PC-9 (cell line): ENCODE results near the gene NKX6-2. TPM values are rescaled to one million over a fixed set of nuclear protein-coding genes. Genes with fewer than 3 reads are reported as not detected.
"Not testable (repeated sequence)": the region's sequence is repeated elsewhere in the genome, so short reads cannot be mapped to it uniquely, and the experiment has no call there.

Source experiments
- BruUV-seq: library from RNA; stranded (reverse); fragments of 400-500 nt; replicated peaks from 2 replicates; lab custom pipeline; 2021; lab: Mats Ljungman, UMichigan
- CTCF ChIA-PET: fragments of 300-600 bp; sonication (Branson Sonifier 250); formaldehyde crosslinking; loops from one replicate; lab custom pipeline; 2022; ENCODE audit warnings: antibody characterized with exemption; lab: Charles Lee
- POLR2A ChIA-PET: fragments of 300-600 bp; sonication (Branson Sonifier 250); formaldehyde crosslinking; loops from one replicate; lab custom pipeline; 2022; ENCODE audit warnings: antibody characterized with exemption; ENCODE audit not compliant: unreplicated experiment; lab: Charles Lee
- DNase-seq, 2 experiments: peaks; one replicate each; pipeline versions ENCODE4 v3.0.0 to v3.0.0-alpha.2; 2015 to 2022; ENCODE audit warnings: mixed read lengths in 1 of 2
- H2AFZ ChIP-seq: fragments of 200-600 bp; sonication (generic); 2 replicates; pipeline ENCODE4 v1.8.1; 2017; ENCODE audit warnings: antibody characterized with exemption
- H3F3A ChIP-seq: fragments of 200-600 bp; sonication (generic); 2 replicates; pipeline ENCODE4 v1.8.1; 2017; ENCODE audit warnings: antibody characterized with exemption, mild to moderate bottlenecking, low read depth; ENCODE audit not compliant: insufficient read depth
- H3K27ac ChIP-seq: fragments of 200-600 bp; sonication (generic); 2 replicates; pipeline ENCODE4 v1.6.1; 2016; ENCODE audit warnings: mixed run types
- H3K27me3 ChIP-seq: fragments of 200-600 bp; sonication (generic); 2 replicates; pipeline ENCODE4 v1.6.1; 2016; ENCODE audit warnings: low read depth, mixed run types; ENCODE audit not compliant: insufficient read depth
- H3K36me3 ChIP-seq: fragments of 200-600 bp; sonication (generic); 2 replicates; pipeline ENCODE4 v1.6.1; 2016; ENCODE audit warnings: low read depth, mixed run types
- H3K4me1 ChIP-seq: fragments of 200-600 bp; sonication (generic); replicated peaks from 2 replicates; pipeline ENCODE4 v1.6.1; 2016; ENCODE audit warnings: mixed run types; ENCODE audit not compliant: insufficient read depth
- H3K4me2 ChIP-seq: fragments of 200-600 bp; sonication (generic); 2 replicates; pipeline ENCODE4 v1.6.1; 2017; ENCODE audit warnings: mixed run types
- H3K4me3 ChIP-seq: fragments of 200-600 bp; sonication (generic); 2 replicates; pipeline ENCODE4 v1.6.1; 2016; ENCODE audit warnings: mixed run types
- H3K79me2 ChIP-seq: fragments of 200-600 bp; sonication (generic); 2 replicates; pipeline ENCODE4 v1.6.1; 2017; ENCODE audit warnings: low read depth, mixed run types
- H3K9me2 ChIP-seq: fragments of 200-600 bp; sonication (generic); 2 replicates; pipeline ENCODE4 v1.8.1; 2017; ENCODE audit warnings: mild to moderate bottlenecking; ENCODE audit not compliant: insufficient read depth
- H3K9me3 ChIP-seq: fragments of 200-600 bp; sonication (generic); 2 replicates; pipeline ENCODE4 v1.8.1; 2016; ENCODE audit warnings: low read depth; ENCODE audit not compliant: insufficient read depth
- H4K20me1 ChIP-seq: fragments of 200-600 bp; sonication (generic); 2 replicates; pipeline ENCODE4 v1.8.1; 2017; ENCODE audit not compliant: insufficient read depth
- CTCF ChIP-seq: fragments of 200-600 bp; sonication (generic); conservative IDR thresholded peaks from 2 replicates; pipeline ENCODE4 v1.6.1; 2017; ENCODE audit warnings: mixed run types, antibody characterized with exemption, mild to moderate bottlenecking, moderate library complexity
- EZH2 ChIP-seq: fragments of 200-600 bp; sonication (generic); IDR thresholded peaks from 2 replicates; pipeline ENCODE4 v1.8.0; 2017; ENCODE audit warnings: antibody characterized with exemption, low read depth
- intact Hi-C: fragments of 100-400 bp; cut with micrococcal nuclease; formaldehyde crosslinking; loops from one replicate; pipeline ENCODE4 v1.10.0; 2022; ENCODE audit not compliant: unreplicated experiment
- total RNA-seq: library from RNA; stranded (reverse); gene quantifications from 2 replicates; pipeline ENCODE4 v1.2.3, GENCODE V29; 2021

The NKX6-2 gene
- total RNA-seq, 1 experiment from 2014 or later, result not detected

GRCh38 chr10:132799865-132800264 lies 13.9 kb upstream of the NKX6-2 start:
- no TSS peak for BruUV-seq
- no peaks in the 10 kb centered on the region for H3K4me1 ChIP-seq
- H2AFZ ChIP-seq, result no peak overlapping the region
- TF ChIP-seq EZH2 (no peak), CTCF (no peak)
- no peak overlapping the region for H3K4me2 ChIP-seq
- no peaks in the 10 kb centered on the region for H3K9me3 ChIP-seq
- H3K9me2 ChIP-seq, result no peaks in the 10 kb centered on the region
- no peak overlapping the region for H3K4me3 ChIP-seq
- intact Hi-C loops, result no loop called here
- H3K27me3 ChIP-seq, result peaks cover 3% of the 10 kb centered on the region; the same call in 1 of the 2 replicates
- DNase-seq, result no peak
- ChIA-PET POLR2A (no interaction called here), CTCF (no interaction called here)
- H3K36me3 ChIP-seq, result no peaks in the 10 kb centered on the region
- no peaks in the 10 kb centered on the region for H3F3A ChIP-seq
- no peak overlapping the region for H3K27ac ChIP-seq
- H4K20me1 ChIP-seq, result no peaks in the 10 kb centered on the region
- H3K79me2 ChIP-seq, result no peaks in the 10 kb centered on the region

DNA sequence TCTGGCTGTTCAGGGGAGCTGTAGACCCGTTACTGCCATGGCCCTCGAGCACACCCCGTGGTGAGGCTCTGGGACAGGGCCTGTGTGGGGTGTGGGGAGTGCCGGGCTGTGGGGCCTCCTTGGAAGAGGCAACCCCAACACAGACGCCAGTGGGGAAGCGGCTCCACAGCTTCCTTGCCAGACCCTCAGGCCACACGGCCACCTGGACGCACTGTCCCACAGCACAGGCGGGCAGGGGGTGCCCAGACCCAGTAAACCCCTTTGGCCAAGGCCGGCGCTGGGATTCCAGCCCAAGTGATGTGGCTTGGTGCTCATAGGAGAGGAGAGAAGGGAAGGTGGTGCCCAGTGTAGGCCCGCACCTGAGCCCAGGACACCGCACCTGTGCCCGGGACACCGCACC lies 12.9 kb upstream of the NKX6-2 start:
- no peak for DNase-seq
- no peaks in the 10 kb centered on the region for H3K27me3 ChIP-seq
- CTCF ChIA-PET, result no interaction called here
- H3K36me3 ChIP-seq, result no peaks in the 10 kb centered on the region
- no peaks in the 10 kb centered on the region for H3K9me2 ChIP-seq
- H3K27ac ChIP-seq, result no peak overlapping the region
- no peaks in the 10 kb centered on the region for H3F3A ChIP-seq
- H3K4me3 ChIP-seq, result no peak overlapping the region
- H2AFZ ChIP-seq, result no peak overlapping the region
- H3K4me1 ChIP-seq, result no peaks in the 10 kb centered on the region
- POLR2A ChIA-PET, result no interaction called here
- intact Hi-C loops, result no loop called here
- TF ChIP-seq CTCF (no peak), EZH2 (no peak)
- no peaks in the 10 kb centered on the region for H4K20me1 ChIP-seq
- no peak overlapping the region for H3K4me2 ChIP-seq
- BruUV-seq, result no TSS peak
- no peaks in the 10 kb centered on the region for H3K9me3 ChIP-seq
- H3K79me2 ChIP-seq, result no peaks in the 10 kb centered on the region

GRCh38 chr10:132798403-132798802 lies 12.5 kb upstream of the NKX6-2 start:
- no peaks in the 10 kb centered on the region for H3K36me3 ChIP-seq
- no peaks in the 10 kb centered on the region for H3K9me3 ChIP-seq
- no peak overlapping the region for H2AFZ ChIP-seq
- no peak for DNase-seq
- H3K27ac ChIP-seq, result no peak overlapping the region
- H4K20me1 ChIP-seq, result no peaks in the 10 kb centered on the region
- H3K9me2 ChIP-seq, result no peaks in the 10 kb centered on the region
- no peaks in the 10 kb centered on the region for H3F3A ChIP-seq
- intact Hi-C loops, result no loop called here
- no TSS peak for BruUV-seq
- no peaks in the 10 kb centered on the region for H3K27me3 ChIP-seq
- no peaks in the 10 kb centered on the region for H3K4me1 ChIP-seq
- no peak overlapping the region for H3K4me3 ChIP-seq
- no peaks in the 10 kb centered on the region for H3K79me2 ChIP-seq
- CTCF ChIA-PET, result no interaction called here
- POLR2A ChIA-PET, result no interaction called here
- TF ChIP-seq CTCF, result no peak
- TF ChIP-seq EZH2, result no peak
- no peak overlapping the region for H3K4me2 ChIP-seq

DNA sequence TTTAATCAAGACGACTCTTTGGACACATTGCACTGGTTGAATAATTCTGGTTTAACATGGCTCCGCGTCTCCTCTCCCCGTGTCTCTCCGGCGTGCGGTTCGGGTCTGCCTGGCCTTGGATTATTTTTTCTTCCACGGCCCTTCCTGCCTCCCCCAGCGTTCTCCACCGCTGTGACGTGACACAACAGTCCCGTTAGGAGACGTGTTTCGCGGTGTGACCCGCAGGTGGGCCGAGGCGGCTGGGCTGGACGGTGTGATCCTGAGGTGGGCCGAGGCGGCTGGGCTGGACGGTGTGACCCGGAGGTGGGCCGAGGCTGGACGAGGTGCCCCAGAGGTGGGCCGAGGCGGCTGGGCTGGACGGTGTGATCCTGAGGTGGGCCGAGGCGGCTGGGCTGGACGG lies 12.0 kb upstream of the NKX6-2 start:
- H3K79me2 ChIP-seq, H3K36me3 ChIP-seq, POLR2A ChIA-PET, H2AFZ ChIP-seq, H3K27me3 ChIP-seq, H3K9me2 ChIP-seq, H3F3A ChIP-seq, H3K4me3 ChIP-seq, H3K27ac ChIP-seq, DNase-seq, H3K4me2 ChIP-seq, BruUV-seq, H3K9me3 ChIP-seq, CTCF ChIA-PET, H4K20me1 ChIP-seq, intact Hi-C loops, H3K4me1 ChIP-seq: not testable (repeated sequence)
